Small intestine (tissue), 7 donors: ENCODE results near the gene CCNY. TPM values are rescaled to one million over a fixed set of nuclear protein-coding genes. Genes with fewer than 3 reads are reported as not detected.

Experiments
- DNase-seq, 2 donors: peaks; one replicate each; pipeline versions ENCODE4 v3.0.0 to v3.0.0-alpha.2; 2013
- FAIRE-seq: peaks from 2 replicates; lab custom pipeline; 2012; peaks lifted over from hg19 to GRCh38; lab: Jason Lieb, UNC
- H3K27ac ChIP-seq, 3 donors: one replicate each; pipeline ENCODE4 v1.5.1; 2013; ENCODE audit warnings: low read length in 2 of 3, mild to moderate bottlenecking in 2 of 3, control low read depth in 1 of 3, inconsistent platforms in 1 of 3, low read depth in 1 of 3, moderate library complexity in 1 of 3
- H3K27me3 ChIP-seq, 3 donors: one replicate each; pipeline ENCODE4 v1.6.1; 2013; ENCODE audit warnings: low read length in 3 of 3, inconsistent platforms in 1 of 3; ENCODE audit not compliant: control insufficient read depth in 3 of 3, insufficient read depth in 3 of 3
- H3K36me3 ChIP-seq, 3 donors: one replicate each; pipeline ENCODE4 v1.6.1; 2013; ENCODE audit warnings: low read length in 3 of 3, inconsistent platforms in 1 of 3, low read depth in 1 of 3, mild to moderate bottlenecking in 1 of 3, moderate library complexity in 1 of 3; ENCODE audit not compliant: control insufficient read depth in 3 of 3, insufficient read depth in 2 of 3
- H3K4me1 ChIP-seq, 3 donors: one replicate each; pipeline ENCODE4 v1.6.1; 2013; ENCODE audit warnings: low read length in 2 of 3, inconsistent platforms in 1 of 3, low read depth in 1 of 3, mild to moderate bottlenecking in 1 of 3, moderate library complexity in 1 of 3; ENCODE audit not compliant: control insufficient read depth in 3 of 3, insufficient read depth in 2 of 3
- H3K4me3 ChIP-seq, 3 donors: one replicate each; pipeline ENCODE4 v1.5.1; 2013; ENCODE audit warnings: low read length in 3 of 3, control low read depth in 1 of 3, inconsistent platforms in 1 of 3, low read depth in 1 of 3, mild to moderate bottlenecking in 1 of 3, moderate library complexity in 1 of 3
- H3K9me3 ChIP-seq, 2 donors: one replicate each; pipeline ENCODE4 v1.6.1; 2013; ENCODE audit warnings: low read depth in 1 of 2, low read length in 1 of 2; ENCODE audit not compliant: control insufficient read depth in 2 of 2, insufficient read depth in 1 of 2
- WGBS, 3 donors: extraction: QIAGEN DNeasy Blood & Tissue Kit; methylation state at CpG; one replicate each; pipeline ENCODE4 v1.1.7; 2013; 5-methylcytosine and 5-hydroxymethylcytosine counted together
- polyA plus RNA-seq, 4 donors: library from polyadenylated mRNA; stranded (reverse) in 3 of 4; unstranded in 1 of 4; fragments of 200-250 nt in 3 of 4; fragments of 120-200 nt in 1 of 4; gene quantifications; one replicate each; pipeline versions ENCODE4 v1.2.1 to v1.2.3, GENCODE V29; 2013
- donor health status: healthy with polysubstance abuse.
- donor health status: control.
- donor health status: control.
- donor health status: Bipolar disorder and iron deficiency.
- donor health status: healthy.

CCNY gene
- polyA plus RNA-seq, 4 donors: 26.7 to 50.2 (median 32.3) TPM

GRCh38 chr10:35346248-35346647 lies 9.9 kb downstream of the CCNY start:
- peaks cover 0 to 10% (median 0%) of the 10 kb centered on the region in 3 donors for H3K36me3 ChIP-seq
- FAIRE-seq (no peak), DNase-seq (no peak)
- H3K4me3 ChIP-seq: no peak overlapping the region
- H3K27ac ChIP-seq: no peak overlapping the region
- no peaks in the 10 kb centered on the region for H3K9me3 ChIP-seq
- peaks cover 5 to 23% (median 6%) of the 10 kb centered on the region in 3 donors for H3K4me1 ChIP-seq
- H3K27me3 ChIP-seq: no peaks in the 10 kb centered on the region

- H3K9me3 ChIP-seq: no peaks in the 10 kb centered on the region
- no peak overlapping the region for H3K27ac ChIP-seq
- peaks cover 1 to 23% (median 9%) of the 10 kb centered on the region in 3 donors for H3K4me1 ChIP-seq
- peaks cover 0 to 10% (median 0%) of the 10 kb centered on the region in 3 donors for H3K36me3 ChIP-seq
- DNase-seq (no peak), FAIRE-seq (no peak)
- H3K4me3 ChIP-seq: no peak overlapping the region
- 56 to 75% (median 63%) methylated on average over 2 of the region's 2 CpGs for WGBS, 3 donors
- no peaks in the 10 kb centered on the region for H3K27me3 ChIP-seq
These were observed 10.8 kb downstream of the CCNY start for GRCh38 chr10:35347121-35347562.

- Histone ChIP-seq H3K9me3 (no peaks in the 10 kb centered on the region), H3K27ac (no peak overlapping the region), H3K4me3 (no peak overlapping the region), H3K4me1 (peaks cover 3 to 29% (median 11%) of the 10 kb centered on the region in 3 donors), H3K27me3 (no peaks in the 10 kb centered on the region), H3K36me3 (peaks cover 0 to 7% (median 0%) of the 10 kb centered on the region in 3 donors)
- WGBS, 3 donors: 80 to 83% (median 82%) methylated on average over 13 of the region's 13 CpGs
- FAIRE-seq: no peak
- no peak for DNase-seq
These were observed 11.7 kb downstream of the CCNY start for GRCh38 chr10:35347899-35348608.

- FAIRE-seq (no peak), DNase-seq (no peak)
- H3K27ac ChIP-seq: no peak overlapping the region
- peaks cover 3 to 29% (median 11%) of the 10 kb centered on the region in 3 donors for H3K4me1 ChIP-seq
- WGBS, 3 donors: 91 to 94% (median 92%) methylated on average over 10 of the region's 10 CpGs
- H3K9me3 ChIP-seq: no peaks in the 10 kb centered on the region
- H3K27me3 ChIP-seq: no peaks in the 10 kb centered on the region
- no peak overlapping the region for H3K4me3 ChIP-seq
- peaks cover 0 to 7% (median 0%) of the 10 kb centered on the region in 3 donors for H3K36me3 ChIP-seq
These were observed 12.5 kb downstream of the CCNY start for GRCh38 chr10:35348609-35349388.

- H3K4me1 ChIP-seq: peaks cover 3 to 29% (median 12%) of the 10 kb centered on the region in 3 donors
- H3K27ac ChIP-seq: no peak overlapping the region
- FAIRE-seq: no peak
These were observed 13.1 kb downstream of the CCNY start for GRCh38 chr10:35349389-35349915.

GRCh38 chr10:35351021-35351420 lies 14.7 kb downstream of the CCNY start:
- Histone ChIP-seq H3K4me3 (no peak overlapping the region), H3K36me3 (peaks cover 0 to 7% (median 0%) of the 10 kb centered on the region in 3 donors), H3K27ac (no peak overlapping the region), H3K9me3 (no peaks in the 10 kb centered on the region), H3K27me3 (no peaks in the 10 kb centered on the region), H3K4me1 (peaks cover 3 to 30% (median 15%) of the 10 kb centered on the region in 3 donors)
- DNase-seq: no peak
- WGBS, 3 donors: 60 to 70% (median 64%) methylated on average over 2 of the region's 2 CpGs
- FAIRE-seq: no peak

More at GRCh38 chr10:35349389-35349915, 13.1 kb downstream of the CCNY start:
- Histone ChIP-seq H3K4me3 (no peak overlapping the region), H3K27me3 (no peaks in the 10 kb centered on the region), H3K9me3 (no peaks in the 10 kb centered on the region), H3K36me3 (peaks cover 0 to 7% (median 0%) of the 10 kb centered on the region in 3 donors)
- 63 to 69% (median 65%) methylated on average over 2 of the region's 2 CpGs for WGBS, 3 donors
- DNase-seq: no peak

- H3K27ac ChIP-seq: no peak overlapping the region
- peaks cover 3 to 29% (median 24%) of the 10 kb centered on the region in 3 donors for H3K4me1 ChIP-seq
- WGBS, 3 donors: 85 to 96% (median 88%) methylated on average over 2 of the region's 2 CpGs
- no peaks in the 10 kb centered on the region for H3K27me3 ChIP-seq
- FAIRE-seq: no peak
- H3K4me3 ChIP-seq: no peak overlapping the region
- no peak for DNase-seq
- H3K9me3 ChIP-seq: no peaks in the 10 kb centered on the region
- peaks cover 0 to 5% (median 0%) of the 10 kb centered on the region in 3 donors for H3K36me3 ChIP-seq
These were observed 15.8 kb downstream of the CCNY start for GRCh38 chr10:35352097-35352496.

GRCh38 chr10:35352512-35352911 lies 16.2 kb downstream of the CCNY start:
- H3K9me3 ChIP-seq: no peaks in the 10 kb centered on the region
- WGBS, 3 donors: 60 to 65% (median 64%) methylated on average over 7 of the region's 7 CpGs
- H3K36me3 ChIP-seq: peaks cover 0 to 5% (median 0%) of the 10 kb centered on the region in 3 donors
- peak overlapping the region in 1 of 3 donors; percentile 44 for H3K27ac ChIP-seq
- no peak for FAIRE-seq
- H3K4me3 ChIP-seq: no peak overlapping the region
- peaks cover 3 to 26% (median 24%) of the 10 kb centered on the region in 3 donors for H3K4me1 ChIP-seq
- H3K27me3 ChIP-seq: no peaks in the 10 kb centered on the region
- DNase-seq: peak in 1 of 2 donors; percentile 69
